Activated CD8-positive, alpha-beta memory T cell treated with anti-CD3 and anti-CD28 coated beads for 24 hours (primary cell): Measurements from ENCODE around the gene SRGAP3.
"Not testable (repeated sequence)": the region's sequence is repeated elsewhere in the genome, so short reads cannot be mapped to it uniquely, and the experiment has no call there.

ENCODE experiments used
- DNase-seq: peaks from one replicate; pipeline ENCODE4 v3.0.0-alpha.2; 2020

SRGAP3 gene

DNA sequence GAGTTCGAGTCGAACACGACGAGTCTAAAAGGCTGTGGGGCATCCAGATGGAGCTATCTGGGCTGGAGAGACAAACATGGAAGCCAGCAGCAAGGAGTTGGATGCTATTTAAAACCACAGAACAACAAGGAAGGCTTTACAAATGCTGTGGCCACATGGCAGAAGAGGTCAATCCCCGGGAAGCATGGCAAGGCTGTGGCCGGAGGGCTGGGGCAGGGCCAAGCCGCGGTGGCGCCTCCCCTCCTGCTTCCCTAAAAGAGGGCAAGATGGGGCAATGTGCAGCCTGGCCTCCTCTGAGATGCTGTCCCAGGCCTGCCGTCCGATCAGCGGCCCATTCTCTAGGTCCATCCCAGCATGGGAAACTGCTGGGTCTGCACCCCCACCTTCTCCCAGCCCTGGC, 139.1 kb downstream of the SRGAP3 start:
- no peak for DNase-seq

- no peak for DNase-seq
These were observed 139.9 kb downstream of the SRGAP3 start for GRCh38 chr3:9109568-9109914.

DNA sequence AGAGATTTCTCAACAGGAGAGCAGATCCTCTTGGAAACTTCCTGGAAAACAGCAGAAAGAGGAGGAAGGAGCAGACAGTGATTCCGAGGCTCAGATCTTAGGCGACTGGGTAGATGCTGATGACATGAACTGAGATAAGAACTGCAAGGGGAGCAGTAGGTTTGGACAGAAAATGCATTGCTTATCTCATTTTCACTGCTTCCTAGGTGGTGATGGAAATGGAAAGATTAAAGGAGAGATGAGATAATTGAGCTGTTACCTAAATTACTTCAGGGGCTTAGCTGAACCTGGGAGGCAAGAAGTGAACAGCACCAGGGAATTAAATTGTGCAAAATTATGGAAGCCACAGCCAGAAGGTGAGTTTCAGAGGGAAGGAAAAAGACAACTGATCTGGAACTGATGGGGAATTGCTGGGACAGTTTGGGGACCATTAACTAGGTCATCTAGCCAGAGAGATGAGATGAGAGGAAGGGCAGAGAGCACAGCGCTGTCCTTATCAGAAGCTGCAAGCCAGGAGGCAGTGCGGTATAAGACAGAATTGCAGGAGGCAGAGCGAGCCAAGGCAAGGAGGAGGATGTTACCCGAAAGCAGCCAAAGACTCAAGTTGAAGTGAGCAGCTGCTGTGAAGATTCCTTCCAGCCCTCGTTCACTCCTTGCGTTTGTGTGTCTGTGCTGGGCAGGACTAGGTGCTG, 140.4 kb downstream of the SRGAP3 start:
- no peak for DNase-seq

- DNase-seq, result no peak
These were observed 141.7 kb downstream of the SRGAP3 start for GRCh38 chr3:9107738-9108137.

DNA sequence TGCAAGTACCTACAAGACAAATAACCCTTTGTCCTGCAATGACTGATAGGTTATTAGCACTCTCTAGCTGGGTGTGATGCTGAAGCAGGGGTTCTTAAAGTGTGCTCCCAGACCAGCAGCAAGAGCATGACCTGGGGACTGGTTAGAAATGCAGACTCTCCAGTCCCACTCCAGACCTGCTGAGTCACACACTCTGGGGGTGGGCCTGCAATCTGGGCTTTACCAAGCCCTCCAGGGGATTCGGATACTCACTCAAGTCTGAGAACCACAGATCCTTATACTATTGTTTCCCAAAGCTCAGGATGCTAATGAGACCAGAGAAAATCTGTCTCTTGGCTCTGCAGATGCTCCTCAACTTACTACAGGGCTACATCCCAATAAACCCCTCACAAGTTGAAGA, 144.0 kb downstream of the SRGAP3 start:
- no peak for DNase-seq

DNA sequence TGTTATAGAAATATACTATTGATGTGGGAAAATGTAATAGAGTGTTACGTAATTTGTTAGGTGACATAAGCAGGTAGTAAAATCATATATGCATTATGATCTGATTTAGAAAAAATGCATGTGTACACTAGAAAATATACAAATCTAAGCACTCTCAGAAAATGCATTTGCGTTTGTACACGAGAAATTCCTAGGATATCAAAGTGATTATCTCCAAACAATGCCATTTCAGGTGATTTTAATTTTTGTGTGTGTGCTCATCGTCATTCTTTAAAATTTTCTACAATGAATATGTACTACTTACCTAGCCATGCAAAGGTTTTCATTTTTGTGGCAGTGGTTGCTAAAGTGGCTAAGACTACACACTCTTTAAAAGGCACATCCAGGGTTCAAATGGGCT, 145.3 kb downstream of the SRGAP3 start:
- no peak for DNase-seq

DNA sequence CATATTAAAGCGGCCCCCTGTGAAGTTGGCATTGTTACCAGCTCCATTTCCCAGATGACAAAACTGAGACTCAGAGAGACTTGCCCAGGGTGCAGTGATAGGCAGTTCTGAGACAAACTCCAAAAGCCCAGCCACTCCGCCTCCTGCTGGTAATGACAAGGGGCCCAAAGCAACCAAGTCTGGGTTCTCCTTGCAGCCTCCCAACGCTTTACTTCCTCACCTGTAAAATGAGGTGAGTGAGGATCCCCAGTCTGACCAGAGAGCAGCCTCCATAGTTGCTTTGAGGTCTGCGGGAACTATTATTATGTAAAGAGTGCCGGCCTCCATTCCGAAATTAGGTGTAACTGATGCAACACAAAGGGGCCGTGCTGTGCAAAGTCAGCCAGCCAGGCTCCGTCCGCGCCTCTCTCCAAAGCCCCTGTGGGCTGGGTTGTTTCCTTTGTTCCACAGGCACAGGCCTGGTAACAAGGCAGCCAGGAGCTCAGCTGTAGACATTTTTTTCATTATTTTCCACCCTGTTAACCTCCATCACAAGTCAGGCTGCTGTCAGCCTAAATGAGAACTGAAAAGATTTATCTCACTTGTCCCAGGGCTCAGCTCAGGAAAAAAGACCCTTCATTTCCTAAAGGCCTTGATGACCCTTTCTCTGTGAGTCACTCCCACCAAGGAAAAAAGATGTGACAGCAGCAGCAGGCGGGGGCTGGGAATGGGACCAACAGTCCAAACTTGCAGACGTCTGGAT, 147.0 kb downstream of the SRGAP3 start:
- DNase-seq, result no peak

DNA sequence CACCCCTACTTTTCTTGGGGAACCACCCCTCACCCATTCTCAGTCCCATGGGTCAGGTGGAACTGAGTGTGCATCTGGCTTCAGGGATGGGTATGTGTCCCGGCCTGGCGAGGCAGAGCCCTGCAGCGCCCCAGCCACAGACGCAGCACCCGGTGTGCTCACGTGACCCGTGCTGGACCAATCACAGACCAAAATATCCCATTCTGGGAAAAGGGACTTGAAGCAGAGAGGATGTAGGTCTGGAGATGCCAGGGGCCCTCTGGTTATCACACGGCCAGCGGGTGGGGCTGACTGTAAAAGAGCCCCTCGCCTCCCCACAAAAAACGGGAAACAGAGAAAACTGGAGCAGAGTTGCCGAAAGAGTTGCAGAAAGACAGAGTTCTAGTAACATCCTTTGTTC, 148.2 kb downstream of the SRGAP3 start:
- DNase-seq, result no peak

DNA sequence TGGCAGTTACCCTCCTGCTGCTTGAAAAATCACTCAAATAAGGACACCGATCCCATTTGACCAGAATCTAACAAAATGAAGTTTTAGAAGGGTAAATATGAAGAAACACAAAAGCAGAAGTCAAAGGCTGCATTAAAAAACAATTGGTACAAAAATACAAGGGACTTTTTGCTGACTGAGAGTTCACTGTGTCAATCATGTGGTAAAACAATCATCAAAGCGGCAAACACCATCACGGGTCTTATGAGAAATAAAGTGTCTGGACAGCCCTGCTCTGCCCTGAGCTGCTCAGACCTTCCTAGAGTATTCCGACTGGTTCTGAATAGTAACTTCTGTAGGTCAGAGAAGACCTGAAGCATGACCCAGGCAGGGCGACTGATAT, 148.9 kb downstream of the SRGAP3 start:
- DNase-seq, result no peak

- no peak for DNase-seq
These were observed 149.5 kb downstream of the SRGAP3 start for GRCh38 chr3:9099702-9100512.

DNA sequence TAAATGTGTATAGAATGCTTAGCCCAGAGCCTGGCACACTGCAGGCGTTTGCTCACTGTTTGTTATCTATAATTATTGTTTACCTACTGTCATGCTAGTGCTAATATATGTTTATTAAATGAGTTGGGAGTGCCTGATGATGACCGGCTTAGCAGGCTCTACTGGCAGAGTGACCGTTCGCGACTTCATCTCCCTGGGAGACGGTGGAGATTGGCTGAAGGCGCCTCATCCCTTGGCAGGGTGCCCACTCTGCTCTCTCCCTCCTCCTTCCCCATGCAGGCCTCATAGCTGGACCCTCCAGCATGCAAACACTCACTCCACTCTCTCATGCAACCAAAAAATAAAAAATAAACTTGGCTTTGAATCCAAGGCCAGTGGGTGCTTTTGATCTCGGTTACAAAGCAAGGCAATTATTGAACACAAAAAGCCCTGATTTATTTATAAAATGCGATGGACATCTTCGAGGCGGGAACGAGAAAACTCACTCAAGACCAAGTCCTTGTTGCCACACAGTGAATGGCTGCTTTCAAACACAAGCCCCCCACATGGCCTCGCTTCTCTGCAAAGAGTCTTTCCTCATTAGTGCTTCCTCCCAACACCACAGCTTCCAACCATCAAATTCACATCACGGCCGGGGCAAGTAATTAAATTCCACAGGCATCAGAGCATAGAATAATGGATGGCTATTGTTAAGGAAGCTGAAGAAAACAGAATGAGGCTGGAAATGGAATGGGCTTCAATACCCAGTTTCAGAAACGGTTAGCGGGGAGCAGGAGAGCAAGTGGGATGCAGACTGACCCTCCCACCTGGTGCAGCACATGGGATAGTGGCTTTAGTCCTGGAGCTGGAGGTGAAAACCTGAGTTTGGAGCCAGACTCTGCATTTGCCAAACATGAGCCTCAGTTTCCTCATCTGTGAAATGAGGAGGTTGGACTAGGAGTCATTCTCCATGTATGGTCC, 150.4 kb downstream of the SRGAP3 start:
- no peak for DNase-seq

- no peak for DNase-seq
These were observed 152.0 kb downstream of the SRGAP3 start for GRCh38 chr3:9097495-9097894.

DNA sequence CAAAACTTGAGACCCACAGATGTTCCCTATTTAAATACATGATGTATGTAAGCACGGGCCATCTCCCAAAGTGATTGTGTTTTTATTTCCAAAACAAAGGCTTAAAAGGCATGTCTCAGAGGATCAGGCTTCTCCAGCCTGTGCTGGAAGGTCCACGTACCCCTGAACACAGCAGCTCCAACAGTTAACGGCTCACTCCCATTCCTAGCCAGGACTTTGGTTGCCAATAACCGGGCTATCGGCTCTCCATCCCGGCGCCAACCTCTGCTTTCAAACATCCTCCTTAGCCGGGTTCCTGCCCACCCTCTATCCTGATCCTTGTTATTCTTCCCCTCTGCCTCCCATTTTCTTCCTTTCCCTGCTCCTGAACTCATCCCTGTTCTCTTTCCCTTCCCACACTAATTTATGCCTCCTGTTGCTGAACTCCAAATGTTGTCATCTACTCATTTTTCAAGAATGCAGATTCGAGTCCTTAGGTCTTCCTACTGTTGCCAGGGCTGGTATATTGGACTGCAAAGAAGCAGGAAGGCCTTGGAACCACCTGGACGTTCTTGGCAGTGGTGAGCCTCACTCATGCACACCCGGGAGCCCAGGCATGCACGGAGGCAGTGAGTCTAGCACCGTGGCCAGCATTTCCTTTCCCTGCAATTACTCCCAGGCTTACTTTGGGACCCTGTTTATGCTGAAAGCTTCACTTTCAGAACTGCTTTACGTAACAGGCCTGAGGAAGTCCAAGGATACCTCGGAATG, 157.8 kb downstream of the SRGAP3 start:
- no peak for DNase-seq

DNA sequence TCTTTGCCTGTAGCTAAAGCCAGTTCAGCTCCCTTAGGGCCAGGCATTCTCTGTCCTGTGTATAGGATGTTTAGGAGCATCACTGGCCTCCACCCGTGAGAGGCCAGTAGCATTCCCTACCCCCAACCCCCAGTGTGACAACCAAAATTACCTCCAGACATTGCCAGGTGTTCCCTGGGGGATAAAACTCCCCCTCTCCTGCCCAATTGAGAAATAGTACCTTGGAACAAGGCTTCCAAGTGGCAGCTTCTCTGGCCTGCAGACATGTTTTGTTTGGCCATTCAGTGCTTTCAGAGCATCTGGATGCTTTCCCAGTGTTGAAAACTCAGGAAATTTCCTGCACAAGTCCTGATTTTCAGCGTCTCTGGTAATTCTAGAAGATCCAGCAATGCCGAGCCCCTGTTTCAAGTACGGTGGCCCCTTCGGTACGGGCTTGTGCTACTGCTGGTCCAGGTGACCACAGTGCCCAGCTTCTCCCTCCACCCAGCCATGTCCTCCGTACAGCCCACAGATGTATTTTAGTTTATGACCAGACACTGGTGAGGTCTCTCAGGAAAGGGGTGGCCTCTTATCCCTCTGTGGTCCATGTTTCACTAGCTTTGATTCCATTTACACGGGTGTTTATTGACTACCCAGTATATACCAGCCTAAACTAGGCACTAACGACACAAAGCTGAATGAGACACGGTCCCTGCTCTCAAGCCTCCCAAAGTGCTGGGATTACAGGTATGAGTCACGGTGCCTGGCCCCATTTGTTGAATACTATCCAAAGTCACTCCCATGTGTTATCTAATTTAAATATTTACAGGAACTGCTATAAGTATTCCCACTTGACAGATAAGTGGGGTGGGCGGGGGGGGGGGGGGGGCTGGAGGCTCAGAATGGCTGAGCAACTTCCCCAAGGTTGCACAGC, 160.7 kb downstream of the SRGAP3 start:
- no peak for DNase-seq

- DNase-seq, result no peak
These were observed 161.5 kb downstream of the SRGAP3 start for GRCh38 chr3:9087831-9088413.

DNA sequence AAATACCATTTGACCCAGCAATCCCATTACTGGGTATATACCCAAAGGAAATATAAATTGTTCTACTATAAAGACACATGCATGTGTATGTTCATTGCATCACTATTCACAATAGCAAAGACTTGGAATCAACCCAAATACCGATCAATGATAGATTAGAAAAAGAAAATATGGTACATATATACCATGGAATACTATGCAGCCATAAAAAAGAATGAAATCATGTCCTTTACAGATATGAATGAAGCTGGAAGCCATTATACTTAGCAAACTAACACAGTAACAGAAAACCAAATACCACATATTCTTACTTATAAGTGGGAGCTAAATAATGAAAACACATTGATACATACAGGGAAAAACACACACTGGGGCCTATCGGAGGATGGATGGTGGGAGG, 164.0 kb downstream of the SRGAP3 start:
- not testable (repeated sequence) for DNase-seq

GRCh38 chr3:9081184-9081818, 168.1 kb downstream of the SRGAP3 start:
- DNase-seq, result no peak

GRCh38 chr3:9080163-9080562, 169.3 kb downstream of the SRGAP3 start:
- DNase-seq, result no peak

GRCh38 chr3:9079676-9080075, 169.8 kb downstream of the SRGAP3 start:
- DNase-seq, result no peak
